Right atrium auricular region (tissue), 2 donors: Measurements from ENCODE around the gene ARMC7. TPM values are rescaled to one million over a fixed set of nuclear protein-coding genes. Genes with fewer than 3 reads are reported as not detected.

ENCODE experiments used
- DNase-seq: peaks from one replicate; pipeline ENCODE4 v3.0.0-alpha.2; 2019; ENCODE audit warnings: low spot score
- H3K27ac ChIP-seq, 2 donors: fragments of 200-600 bp; sonication (generic); 1 replicate in 1 of 2; 2 replicates in 1 of 2; pipeline ENCODE4 v1.5.1; 2016 to 2019
- H3K27me3 ChIP-seq, 2 donors: fragments of 200-600 bp; sonication (generic); one replicate each; pipeline versions ENCODE4 v1.5.1 to v1.6.0; 2017 to 2019
- H3K36me3 ChIP-seq: fragments of 200-600 bp; sonication (generic); one replicate; pipeline ENCODE4 v1.5.1; 2016
- H3K4me1 ChIP-seq, 2 donors: fragments of 200-600 bp; sonication (generic); one replicate each; pipeline versions ENCODE4 v1.5.1 to v1.6.0; 2017 to 2019
- H3K4me3 ChIP-seq, 2 donors: fragments of 200-600 bp; sonication (generic); 1 replicate in 1 of 2; 2 replicates in 1 of 2; pipeline ENCODE4 v1.5.1; 2017 to 2019; ENCODE audit warnings: mild to moderate bottlenecking in 1 of 2, moderate library complexity in 1 of 2
- H3K9me3 ChIP-seq, 2 donors: fragments of 200-600 bp; sonication (generic); one replicate each; pipeline ENCODE4 v1.5.1; 2019
- CTCF ChIP-seq, 2 donors: fragments of 200-600 bp; sonication (generic); IDR thresholded peaks; one replicate each; pipeline ENCODE4 v1.5.1; 2019; ENCODE audit warnings: antibody characterized with exemption in 2 of 2
- total RNA-seq, 2 donors: library from RNA; depleted of rRNA; stranded (reverse); fragments of >200 nt; gene quantifications; one replicate each; pipeline ENCODE4 v1.1.0, GENCODE V29; 2016

The ARMC7 gene
- total RNA-seq, 2 donors from 2014 or later, result 4.9 to 9.5 TPM

GRCh38 chr17:75168998-75169397 lies 59.2 kb downstream of the ARMC7 start:
- no peaks in the 10 kb centered on the region for H3K27me3 ChIP-seq
- peaks cover 0 to 7% of the 10 kb centered on the region in 2 donors for H3K4me1 ChIP-seq
- H3K27ac ChIP-seq, result no peak overlapping the region
- no peak overlapping the region for H3K4me3 ChIP-seq
- no peak for TF ChIP-seq CTCF (IDR thresholded peaks at IDR 0.05)
- DNase-seq, result no peak
- H3K9me3 ChIP-seq, result no peaks in the 10 kb centered on the region
- H3K36me3 ChIP-seq, result peaks cover 66% of the 10 kb centered on the region

- H3K4me3 ChIP-seq, result no peak overlapping the region
- no peaks in the 10 kb centered on the region for H3K9me3 ChIP-seq
- H3K27ac ChIP-seq, result no peak overlapping the region
- TF ChIP-seq CTCF (IDR thresholded peaks at IDR 0.05), result no peak
- DNase-seq, result no peak
- H3K27me3 ChIP-seq, result no peaks in the 10 kb centered on the region
- H3K36me3 ChIP-seq, result peaks cover 61% of the 10 kb centered on the region
- H3K4me1 ChIP-seq, result peaks cover 0 to 7% of the 10 kb centered on the region in 2 donors
These were observed 63.8 kb downstream of the ARMC7 start for GRCh38 chr17:75173526-75173925.

GRCh38 chr17:75174996-75175395 lies 65.2 kb downstream of the ARMC7 start:
- H3K4me3 ChIP-seq, result no peak overlapping the region
- no peaks in the 10 kb centered on the region for H3K9me3 ChIP-seq
- no peaks in the 10 kb centered on the region for H3K27me3 ChIP-seq
- no peak overlapping the region for H3K27ac ChIP-seq
- DNase-seq, result no peak
- peaks cover 0 to 12% of the 10 kb centered on the region in 2 donors for H3K4me1 ChIP-seq
- TF ChIP-seq CTCF (IDR thresholded peaks at IDR 0.05), result no peak
- H3K36me3 ChIP-seq, result peaks cover 56% of the 10 kb centered on the region

- Histone ChIP-seq H3K36me3 (peaks cover 55% of the 10 kb centered on the region), H3K4me1 (peaks cover 0 to 26% of the 10 kb centered on the region in 2 donors)
These were observed 66.9 kb downstream of the ARMC7 start for GRCh38 chr17:75176625-75177024.

GRCh38 chr17:75178453-75178852 lies 68.7 kb downstream of the ARMC7 start:
- H3K9me3 ChIP-seq, result no peaks in the 10 kb centered on the region
- no peak for TF ChIP-seq CTCF (IDR thresholded peaks at IDR 0.05)
- H3K27me3 ChIP-seq, result no peaks in the 10 kb centered on the region
- no peak for DNase-seq
- no peak overlapping the region for H3K4me3 ChIP-seq
- peaks cover 0 to 25% of the 10 kb centered on the region in 2 donors for H3K4me1 ChIP-seq
- peaks cover 43% of the 10 kb centered on the region for H3K36me3 ChIP-seq
- no peak overlapping the region for H3K27ac ChIP-seq

More at GRCh38 chr17:75176625-75177024, 66.9 kb downstream of the ARMC7 start:
- Histone ChIP-seq H3K27me3 (no peaks in the 10 kb centered on the region), H3K4me3 (no peak overlapping the region), H3K27ac (no peak overlapping the region), H3K9me3 (no peaks in the 10 kb centered on the region)
- no peak for TF ChIP-seq CTCF (IDR thresholded peaks at IDR 0.05)
- DNase-seq, result no peak

Other genes with a start within 250 kb of the ARMC7 start
- gene FDXR, start 237.0 kb upstream of the ARMC7 start, total RNA-seq, result 1 to 10 TPM; 4.1 to 7.9 TPM
- not detected for gene FADS6, start 216.3 kb upstream of the ARMC7 start, total RNA-seq
- under 1 TPM; 0.20 to 0.22 TPM for gene USH1G, start 186.7 kb upstream of the ARMC7 start, total RNA-seq
- not detected for gene OTOP2, start 185.7 kb upstream of the ARMC7 start, total RNA-seq
- gene OTOP3, start 174.1 kb upstream of the ARMC7 start, total RNA-seq, result not detected
- gene HID1, start 137.2 kb upstream of the ARMC7 start, total RNA-seq, result 10 to 100 TPM; 10.6 to 11.7 TPM
- 10 to 100 TPM; 13.6 to 28.8 TPM for gene CDR2L, start 122.3 kb upstream of the ARMC7 start, total RNA-seq
- 100 to 1,000 TPM in 1 of 2 donors, 10 to 100 TPM in 1; 44.8 to 104 TPM for gene MRPL58, start 97.3 kb upstream of the ARMC7 start, total RNA-seq
- gene ATP5PD, start 63.0 kb upstream of the ARMC7 start, total RNA-seq, result 100 to 1,000 TPM; 675 to 871 TPM
- 10 to 100 TPM; 17.9 to 28.4 TPM for gene KCTD2, start 62.7 kb upstream of the ARMC7 start, total RNA-seq
- gene SLC16A5, start 22.0 kb upstream of the ARMC7 start, total RNA-seq, result 10 to 100 TPM; 16.5 to 34.1 TPM
- 10 to 100 TPM; 41.4 to 77.5 TPM for gene NT5C, start 21.8 kb downstream of the ARMC7 start, total RNA-seq
- 10 to 100 TPM; 15.1 to 15.8 TPM for gene JPT1, start 44.5 kb downstream of the ARMC7 start, total RNA-seq
- 10 to 100 TPM; 45.7 to 58.1 TPM for gene SUMO2, start 73.0 kb downstream of the ARMC7 start, total RNA-seq
- 10 to 100 TPM; 10.3 to 14.3 TPM for gene NUP85, start 95.7 kb downstream of the ARMC7 start, total RNA-seq
- 10 to 100 TPM; 18.5 to 23.7 TPM for gene GGA3, start 151.6 kb downstream of the ARMC7 start, total RNA-seq
- 10 to 100 TPM; 66.7 to 74.1 TPM for gene MRPS7, start 151.9 kb downstream of the ARMC7 start, total RNA-seq
- 10 to 100 TPM; 18.0 to 24.9 TPM for gene MIF4GD, start 161.3 kb downstream of the ARMC7 start, total RNA-seq
- gene SLC25A19, start 179.5 kb downstream of the ARMC7 start, total RNA-seq, result 10 to 100 TPM in 1 of 2 donors, 1 to 10 TPM in 1; 8.8 to 10.2 TPM